ENCODE data around the gene SLC6A8.

SLC6A8 gene

GRCh38 chrX:153640736-153641575 lies 46.8 kb upstream of the SLC6A8 start:
- TF ChIP-seq CTCF (IDR thresholded peaks at IDR 0.05; ENCODE audit: low read depth, low read length) = no peak
- DNase-seq (ENCODE audit: low read depth, low spot score) = no peak
- in situ Hi-C loops (cut with HindIII; ENCODE audit: low sequenced_read_pairs) = no loop called here

GRCh38 chrX:153641627-153642026 lies 46.1 kb upstream of the SLC6A8 start:
- DNase-seq (ENCODE audit: low read depth, low spot score) = no peak
- in situ Hi-C loops (cut with HindIII; ENCODE audit: low sequenced_read_pairs) = no loop called here
- no peak overlapping the region for H3K4me3 ChIP-seq (ENCODE audit: low read depth, low read length)
- TF ChIP-seq CTCF (IDR thresholded peaks at IDR 0.05; ENCODE audit: low read depth, low read length) = no peak

More at GRCh38 chrX:153640736-153641575, 46.8 kb upstream of the SLC6A8 start:
- H3K4me3 ChIP-seq (ENCODE audit: low read depth, low read length) = no peak overlapping the region

GRCh38 chrX:153642051-153642654 lies 45.6 kb upstream of the SLC6A8 start:
- H3K4me3 ChIP-seq (ENCODE audit: low read depth, low read length) = no peak overlapping the region
- TF ChIP-seq CTCF (IDR thresholded peaks at IDR 0.05; ENCODE audit: low read depth, low read length) = no peak
- DNase-seq (ENCODE audit: low read depth, low spot score) = no peak
- in situ Hi-C loops (cut with HindIII; ENCODE audit: low sequenced_read_pairs) = no loop called here

- no peak for TF ChIP-seq CTCF (IDR thresholded peaks at IDR 0.05; ENCODE audit: low read depth, low read length)
- H3K4me3 ChIP-seq (ENCODE audit: low read depth, low read length) = no peak overlapping the region
- DNase-seq (ENCODE audit: low read depth, low spot score) = no peak
- in situ Hi-C loops (cut with HindIII; ENCODE audit: low sequenced_read_pairs) = no loop called here
Observed at GRCh38 chrX:153642655-153643430, 44.9 kb upstream of the SLC6A8 start.

GRCh38 chrX:153643431-153644351 lies 44.0 kb upstream of the SLC6A8 start:
- in situ Hi-C loops (cut with HindIII; ENCODE audit: low sequenced_read_pairs) = no loop called here
- no peak for TF ChIP-seq CTCF (IDR thresholded peaks at IDR 0.05; ENCODE audit: low read depth, low read length)
- DNase-seq (ENCODE audit: low read depth, low spot score) = no peak
- no peak overlapping the region for H3K4me3 ChIP-seq (ENCODE audit: low read depth, low read length)
